ENCODE data around the gene RGS3.

The RGS3 gene

GRCh38 chr9:113514748-113515147 lies 51.2 kb downstream of the RGS3 start:
- TF ChIP-seq EZH2 (optimal IDR thresholded peaks at IDR 0.05; ENCODE audit: low read depth, low read length) (no peak), CTCF (IDR thresholded peaks at IDR 0.05; ENCODE audit: low read length) (no peak), EZH2phosphoT487 (IDR thresholded peaks at IDR 0.05; ENCODE audit: low read length) (no peak)
- Histone ChIP-seq H3K27me3 (replicated peaks; ENCODE audit: insufficient read depth, low read length) (no peaks in the 10 kb centered on the region), H3K79me2 (ENCODE audit: low read length) (peaks cover 21% of the 10 kb centered on the region)

GRCh38 chr9:113515862-113516261 lies 52.3 kb downstream of the RGS3 start:
- H3K36me3 ChIP-seq (replicated peaks; ENCODE audit: insufficient read depth, low read length): no peaks in the 10 kb centered on the region
- no peak overlapping the region for H2AFZ ChIP-seq (ENCODE audit: low read length)
- H4K20me1 ChIP-seq (ENCODE audit: insufficient read depth, low read length): no peaks in the 10 kb centered on the region
- no peaks in the 10 kb centered on the region for H3K27me3 ChIP-seq (replicated peaks; ENCODE audit: insufficient read depth, low read length)
- H3K4me3 ChIP-seq (ENCODE audit: low read length): no peak overlapping the region
- H3K4me1 ChIP-seq (ENCODE audit: low read length): peaks cover 38% of the 10 kb centered on the region
- no peaks in the 10 kb centered on the region for H3K9me3 ChIP-seq (replicated peaks; ENCODE audit: insufficient read depth, low read length)
- H3K4me2 ChIP-seq (ENCODE audit: low read depth, low read length): no peak overlapping the region
- no peak overlapping the region for H3K27ac ChIP-seq (ENCODE audit: low read length)
- H3K79me2 ChIP-seq (ENCODE audit: low read length): peaks cover 29% of the 10 kb centered on the region
- TF ChIP-seq EZH2phosphoT487 (IDR thresholded peaks at IDR 0.05; ENCODE audit: low read length) (no peak), CTCF (IDR thresholded peaks at IDR 0.05; ENCODE audit: low read length) (no peak), EZH2 (optimal IDR thresholded peaks at IDR 0.05; ENCODE audit: low read depth, low read length) (no peak)
- no peaks in the 10 kb centered on the region for H3K9me2 ChIP-seq (replicated peaks; ENCODE audit: insufficient read depth, low read length)
- H3K9ac ChIP-seq (ENCODE audit: low read length): no peak overlapping the region
- DNase-seq: no peak
- peaks cover 9% of the 10 kb centered on the region; the same call in 1 of the 2 replicates for H3F3A ChIP-seq (ENCODE audit: insufficient read depth, low read length)

More at GRCh38 chr9:113514748-113515147, 51.2 kb downstream of the RGS3 start:
- Histone ChIP-seq H3K9me2 (replicated peaks; ENCODE audit: insufficient read depth, low read length) (no peaks in the 10 kb centered on the region), H3K4me2 (ENCODE audit: low read depth, low read length) (no peak overlapping the region), H3K9me3 (replicated peaks; ENCODE audit: insufficient read depth, low read length) (no peaks in the 10 kb centered on the region), H3K36me3 (replicated peaks; ENCODE audit: insufficient read depth, low read length) (no peaks in the 10 kb centered on the region), H3K4me1 (ENCODE audit: low read length) (peaks cover 27% of the 10 kb centered on the region), H2AFZ (ENCODE audit: low read length) (no peak overlapping the region), H3F3A (ENCODE audit: insufficient read depth, low read length) (peaks cover 9% of the 10 kb centered on the region; the same call in 1 of the 2 replicates), H3K4me3 (ENCODE audit: low read length) (no peak overlapping the region), H4K20me1 (ENCODE audit: insufficient read depth, low read length) (no peaks in the 10 kb centered on the region), H3K27ac (ENCODE audit: low read length) (no peak overlapping the region), H3K9ac (ENCODE audit: low read length) (no peak overlapping the region)
- no peak for DNase-seq

- Histone ChIP-seq H3K4me1 (ENCODE audit: low read length) (peaks cover 49% of the 10 kb centered on the region), H4K20me1 (ENCODE audit: insufficient read depth, low read length) (no peaks in the 10 kb centered on the region), H2AFZ (ENCODE audit: low read length) (peak overlapping the region; percentile 47), H3K27me3 (replicated peaks; ENCODE audit: insufficient read depth, low read length) (no peaks in the 10 kb centered on the region), H3F3A (ENCODE audit: insufficient read depth, low read length) (peaks cover 12% of the 10 kb centered on the region), H3K27ac (ENCODE audit: low read length) (peak overlapping the region; percentile 63), H3K9ac (ENCODE audit: low read length) (peak overlapping the region; percentile 59), H3K4me3 (ENCODE audit: low read length) (peak overlapping the region; percentile 57), H3K9me2 (replicated peaks; ENCODE audit: insufficient read depth, low read length) (no peaks in the 10 kb centered on the region), H3K9me3 (replicated peaks; ENCODE audit: insufficient read depth, low read length) (no peaks in the 10 kb centered on the region), H3K36me3 (replicated peaks; ENCODE audit: insufficient read depth, low read length) (no peaks in the 10 kb centered on the region), H3K79me2 (ENCODE audit: low read length) (peaks cover 29% of the 10 kb centered on the region), H3K4me2 (ENCODE audit: low read depth, low read length) (peak overlapping the region; percentile 92)
- TF ChIP-seq EZH2phosphoT487 (IDR thresholded peaks at IDR 0.05; ENCODE audit: low read length) (no peak), EZH2 (optimal IDR thresholded peaks at IDR 0.05; ENCODE audit: low read depth, low read length) (no peak), CTCF (IDR thresholded peaks at IDR 0.05; ENCODE audit: low read length) (no peak)
- peak; percentile 87 for DNase-seq
Observed at GRCh38 chr9:113516840-113517577, 53.5 kb downstream of the RGS3 start.

Data from MM.1S (cell line).